DND-41 (cell line): Measurements from ENCODE around the gene IST1.

Experiments
- CTCF ChIP-seq: IDR thresholded peaks from 2 replicates; pipeline ENCODE4 v1.5.1; 2012; ENCODE audit warnings: borderline replicate concordance, low read length, moderate library complexity, mild to moderate bottlenecking; ENCODE audit not compliant: poor library complexity, severe bottlenecking; ENCODE audit errors: extremely low read depth
- EZH2 ChIP-seq: IDR thresholded peaks from 3 replicates; pipeline ENCODE4 v1.6.1; 2012; ENCODE audit warnings: borderline replicate concordance, low read depth, mild to moderate bottlenecking, moderate library complexity, low read length, inconsistent platforms; ENCODE audit not compliant: severe bottlenecking

GRCh38 chr16:71883849-71884638 lies 11.3 kb upstream of the IST1 start, which contains the start of gene ZNF821:
- TF ChIP-seq CTCF (peak; percentile 31), EZH2 (no peak)
